Liver (tissue), 9 donors: ENCODE data around the gene MSMB. TPM values are rescaled to one million over a fixed set of nuclear protein-coding genes. Genes with fewer than 3 reads are reported as not detected.

Experiments
- DNase-seq: peaks from one replicate; pipeline ENCODE4 v3.0.0-alpha.2; 2017; ENCODE audit warnings: low spot score
- H3K27ac ChIP-seq, 2 donors: one replicate each; pipeline ENCODE4 v1.7.0; 2013; ENCODE audit warnings: inconsistent platforms in 2 of 2, low read length in 2 of 2, control low read depth in 1 of 2, low read depth in 1 of 2, mild to moderate bottlenecking in 1 of 2
- H3K27me3 ChIP-seq, 4 donors: one replicate each; pipeline versions ENCODE4 v1.6.1 to v1.7.0; 2013; ENCODE audit warnings: low read length in 3 of 4, inconsistent platforms in 1 of 4, mild to moderate bottlenecking in 1 of 4, moderate library complexity in 1 of 4; ENCODE audit not compliant: control insufficient read depth in 4 of 4, insufficient read depth in 4 of 4
- H3K36me3 ChIP-seq, 4 donors: one replicate each; pipeline versions ENCODE4 v1.6.1 to v1.7.0; 2013; ENCODE audit warnings: low read length in 3 of 4, mild to moderate bottlenecking in 3 of 4, low read depth in 1 of 4, moderate library complexity in 1 of 4; ENCODE audit not compliant: control insufficient read depth in 4 of 4, insufficient read depth in 3 of 4
- H3K4me1 ChIP-seq, 4 donors: one replicate each; pipeline versions ENCODE4 v1.6.1 to v1.7.0; 2013; ENCODE audit warnings: low read length in 3 of 4, mild to moderate bottlenecking in 3 of 4, moderate library complexity in 1 of 4; ENCODE audit not compliant: control insufficient read depth in 4 of 4, insufficient read depth in 4 of 4
- H3K4me3 ChIP-seq, 3 donors: one replicate each; pipeline versions ENCODE4 v1.6.1 to v1.7.0; 2013; ENCODE audit warnings: low read length in 3 of 3, control low read depth in 1 of 3, low read depth in 1 of 3, mild to moderate bottlenecking in 1 of 3
- H3K9ac ChIP-seq, 2 donors: one replicate each; pipeline ENCODE4 v1.7.0; 2013; ENCODE audit warnings: low read length in 2 of 2, mild to moderate bottlenecking in 2 of 2, moderate library complexity in 2 of 2, control low read depth in 1 of 2, low read depth in 1 of 2
- H3K9me3 ChIP-seq, 4 donors: one replicate each; pipeline versions ENCODE4 v1.6.1 to v1.7.0; 2013; ENCODE audit warnings: low read length in 3 of 4; ENCODE audit not compliant: control insufficient read depth in 4 of 4
- ATF3 ChIP-seq: IDR thresholded peaks from 2 replicates; pipeline ENCODE4 v1.6.1; 2016; ENCODE audit warnings: antibody characterized with exemption
- CTCF ChIP-seq: fragments of 150-350 bp; IDR thresholded peaks from 2 replicates; pipeline ENCODE4 v1.5.1; 2017; ENCODE audit warnings: improper control_type of control experiment, low read depth, low read length; ENCODE audit not compliant: missing input control
- EGR1 ChIP-seq, 2 donors: IDR thresholded peaks; 2 replicates each; pipeline ENCODE4 v1.6.1; 2016 to 2018; ENCODE audit warnings: antibody characterized with exemption in 2 of 2, low read depth in 2 of 2
- FOXA1 ChIP-seq: IDR thresholded peaks from 2 replicates; pipeline ENCODE4 v1.6.1; 2016; ENCODE audit warnings: antibody characterized with exemption
- FOXA2 ChIP-seq: IDR thresholded peaks from 2 replicates; pipeline ENCODE4 v1.6.1; 2016; ENCODE audit warnings: antibody characterized with exemption
- HNF4A ChIP-seq, 2 donors: conservative IDR thresholded peaks; 2 replicates each; pipeline ENCODE4 v1.6.1; 2016; ENCODE audit warnings: antibody characterized with exemption in 2 of 2, mild to moderate bottlenecking in 2 of 2
- MAX ChIP-seq: IDR thresholded peaks from 2 replicates; pipeline ENCODE4 v1.6.1; 2016; ENCODE audit warnings: antibody characterized with exemption
- NR2F2 ChIP-seq: IDR thresholded peaks from 2 replicates; pipeline ENCODE4 v1.6.1; 2016; ENCODE audit warnings: antibody characterized with exemption
- REST ChIP-seq: IDR thresholded peaks from 2 replicates; pipeline ENCODE4 v1.6.1; 2016; ENCODE audit warnings: antibody characterized with exemption, mild to moderate bottlenecking
- RXRA ChIP-seq, 2 donors: IDR thresholded peaks; 2 replicates each; pipeline ENCODE4 v1.6.1; 2017 to 2018; ENCODE audit warnings: antibody characterized with exemption in 2 of 2, mild to moderate bottlenecking in 1 of 2
- SP1 ChIP-seq: IDR thresholded peaks from 2 replicates; pipeline ENCODE4 v1.6.1; 2018; ENCODE audit warnings: antibody characterized with exemption, mild to moderate bottlenecking
- TAF1 ChIP-seq: conservative IDR thresholded peaks from 2 replicates; pipeline ENCODE4 v1.6.1; 2016; ENCODE audit warnings: antibody characterized with exemption, mild to moderate bottlenecking
- YY1 ChIP-seq: IDR thresholded peaks from 2 replicates; pipeline ENCODE4 v1.6.1; 2016; ENCODE audit warnings: antibody characterized with exemption, mild to moderate bottlenecking
- ZBTB33 ChIP-seq: IDR thresholded peaks from 2 replicates; pipeline ENCODE4 v1.6.1; 2016; ENCODE audit warnings: antibody characterized with exemption
- WGBS: extraction: QIAGEN DNeasy Blood & Tissue Kit; methylation state at CpG from one replicate; pipeline ENCODE4 v1.1.7; 2013; 5-methylcytosine and 5-hydroxymethylcytosine counted together
- polyA plus RNA-seq, 2 donors: library from polyadenylated mRNA; stranded (reverse) in 1 of 2; unstranded in 1 of 2; fragments of 200-250 nt in 1 of 2; fragments of >200 nt in 1 of 2; fragmentation: Nextera tagmentation in 1 of 2; extraction: Ambion mirVana in 1 of 2; gene quantifications; one replicate each; pipeline versions ENCODE4 v1.2.1 to v1.2.3, GENCODE V29; 2013 to 2015
- total RNA-seq, 2 donors: library from RNA; depleted of rRNA; stranded (reverse); fragments of >200 nt; gene quantifications; one replicate each; pipeline ENCODE4 v1.2.3, GENCODE V29; 2014
- donor health status: healthy.
- donor health status: healthy.
- donor health status: healthy.
- donor health status: healthy.
- donor health status: healthy.

The MSMB gene
- total RNA-seq = not detected
- not detected for polyA plus RNA-seq

- no peak for TF ChIP-seq CTCF
- TF ChIP-seq ZBTB33 = no peak
- Histone ChIP-seq H3K36me3 (no peaks in the 10 kb centered on the region), H3K9ac (no peak within 1 kb of the TSS), H3K4me1 (no peaks in the 10 kb centered on the region), H3K4me3 (no peak within 1 kb of the TSS), H3K9me3 (no peaks in the 10 kb centered on the region), H3K27ac (no peak within 1 kb of the TSS), H3K27me3 (no peaks in the 10 kb centered on the region)
- no peak for DNase-seq
- 90% methylated on average over 7 of the region's 7 CpGs for WGBS
Measured at GRCh38 chr10:46046261-46046660, at the start of gene MSMB. MSMB (minus strand) TSS chr10:46046269; CDS start chr10:46046237, 32 bp downstream.

GRCh38 chr10:46094931-46095750 is 49.1 kb upstream of the MSMB start:
- H3K27me3 ChIP-seq = no peaks in the 10 kb centered on the region
- DNase-seq = no peak
- WGBS = 89% methylated on average over 15 of the region's 15 CpGs
- no peak overlapping the region for H3K4me3 ChIP-seq
- no peaks in the 10 kb centered on the region for H3K9me3 ChIP-seq
- H3K4me1 ChIP-seq = no peaks in the 10 kb centered on the region
- no peak for TF ChIP-seq EGR1 (IDR thresholded peaks at IDR 0.05; ENCODE audit: low read depth in 2 of 2)
- no peak for TF ChIP-seq MAX
- no peak for TF ChIP-seq FOXA1
- no peak for TF ChIP-seq REST
- no peak for TF ChIP-seq NR2F2
- H3K9ac ChIP-seq = no peak overlapping the region
- H3K27ac ChIP-seq = no peak overlapping the region
- H3K36me3 ChIP-seq = no peaks in the 10 kb centered on the region

- WGBS = 95% methylated on average over 6 of the region's 6 CpGs
- no peak overlapping the region for H3K9ac ChIP-seq
- no peak overlapping the region for H3K27ac ChIP-seq
- H3K4me3 ChIP-seq = no peak overlapping the region
- H3K4me1 ChIP-seq = no peaks in the 10 kb centered on the region
- no peaks in the 10 kb centered on the region for H3K9me3 ChIP-seq
- DNase-seq = no peak
- no peaks in the 10 kb centered on the region for H3K36me3 ChIP-seq
- H3K27me3 ChIP-seq = no peaks in the 10 kb centered on the region
- TF ChIP-seq RXRA (IDR thresholded peaks at IDR 0.05) (no peak), SP1 (no peak), FOXA2 (no peak), MAX (no peak), TAF1 (no peak), YY1 (no peak), ATF3 (no peak), CTCF (no peak), EGR1 (IDR thresholded peaks at IDR 0.05; ENCODE audit: low read depth in 2 of 2) (no peak), HNF4A (conservative IDR thresholded peaks at IDR 0.05) (no peak), NR2F2 (no peak)
Measured at GRCh38 chr10:46094197-46094500, 48.1 kb upstream of the MSMB start.
